Measurements from ENCODE around the gene PTPRT.
"Not testable (repeated sequence)": the region's sequence is repeated elsewhere in the genome, so short reads cannot be mapped to it uniquely, and the experiment has no call there.

Gene PTPRT

GRCh38 chr20:42900764-42901163 is 288.9 kb downstream of the PTPRT start:
- not testable (repeated sequence) for DNase-seq

DNA sequence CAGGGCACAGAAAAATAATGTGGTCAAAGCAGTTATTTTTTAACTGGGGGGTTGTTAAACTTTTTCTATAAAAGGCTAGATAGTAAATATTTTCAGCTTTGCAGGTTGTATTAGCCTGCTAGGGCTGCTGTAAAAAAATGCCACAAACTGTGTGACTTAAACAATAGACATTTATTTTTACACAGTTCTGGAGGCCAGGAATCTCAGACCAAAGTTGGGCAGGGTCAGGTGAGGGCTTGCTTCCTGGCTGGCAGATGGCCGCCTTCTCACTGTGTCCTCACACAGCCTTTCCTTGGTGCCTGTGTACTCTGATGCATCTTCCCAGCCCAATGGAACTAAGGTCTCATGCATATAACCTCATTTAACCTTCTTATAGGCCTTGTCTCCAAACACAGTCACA is 294.7 kb downstream of the PTPRT start:
- no peak for DNase-seq

DNA sequence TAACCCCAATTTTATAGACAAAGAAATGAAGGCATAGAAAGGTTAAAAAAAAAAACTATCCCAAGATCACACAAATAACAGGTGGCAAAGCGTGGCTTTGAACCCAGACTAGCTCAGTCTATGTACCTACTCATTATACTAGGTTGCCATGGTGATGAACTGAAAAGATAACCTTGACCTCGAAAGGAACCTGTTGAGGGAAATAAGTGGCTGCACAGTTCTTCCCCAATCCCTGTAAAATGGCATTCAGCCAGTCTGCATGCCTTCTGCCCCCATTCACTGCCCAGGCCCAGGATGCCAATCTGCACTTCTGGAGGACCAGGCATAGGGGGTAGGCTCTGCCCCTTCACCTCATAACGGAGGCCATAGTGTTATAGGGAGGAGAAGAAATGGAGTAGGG is 295.2 kb downstream of the PTPRT start:
- no peak for DNase-seq

GRCh38 chr20:42889517-42889916 is 300.2 kb downstream of the PTPRT start:
- DNase-seq = no peak

GRCh38 chr20:42887281-42887680 is 302.4 kb downstream of the PTPRT start:
- no peak for DNase-seq

DNA sequence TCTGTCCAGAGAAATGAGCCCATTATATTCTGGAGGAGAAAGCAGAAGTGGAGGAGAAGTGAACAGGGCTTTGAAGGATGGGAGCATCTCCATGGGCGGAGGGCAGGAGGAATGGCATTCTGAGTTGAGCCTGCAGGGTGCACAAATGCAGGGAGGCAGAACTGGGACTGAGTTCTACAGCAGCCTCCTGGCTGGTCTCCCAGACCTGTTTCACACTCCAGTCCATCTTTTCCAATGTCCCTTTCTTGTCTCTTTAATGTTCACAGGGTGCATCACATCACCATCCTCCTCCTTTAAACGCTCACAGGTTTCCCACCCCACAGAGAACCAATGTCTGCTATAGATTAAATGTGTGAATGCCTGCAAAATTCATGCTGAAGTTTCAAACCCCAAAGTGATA is 302.9 kb downstream of the PTPRT start:
- no peak for DNase-seq

- no peak for DNase-seq
Observed at GRCh38 chr20:42886046-42886445, 303.7 kb downstream of the PTPRT start.

GRCh38 chr20:42875581-42875980 is 314.1 kb downstream of the PTPRT start:
- DNase-seq = no peak

DNA sequence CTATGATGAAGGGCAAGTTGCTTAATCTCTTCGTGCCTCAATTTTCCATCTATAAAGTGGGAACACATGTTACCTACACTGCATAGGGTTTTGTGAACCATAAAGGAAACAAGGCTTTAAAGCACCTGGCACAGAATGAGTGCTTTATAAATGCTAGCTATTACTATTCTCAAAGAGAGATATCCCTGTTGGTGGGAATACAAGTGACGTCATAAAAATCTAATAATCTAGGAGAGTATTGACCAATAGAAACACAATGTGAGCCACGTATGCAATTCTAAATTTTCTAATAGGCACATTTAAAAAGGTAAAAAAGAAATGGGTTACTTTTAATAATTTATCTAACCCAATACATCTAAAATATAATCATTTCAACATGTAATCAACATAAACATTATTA is 316.4 kb downstream of the PTPRT start:
- no peak for DNase-seq

GRCh38 chr20:42864116-42864515 is 325.6 kb downstream of the PTPRT start:
- no peak for DNase-seq

GRCh38 chr20:42862446-42862845 is 327.3 kb downstream of the PTPRT start:
- DNase-seq = no peak

DNA sequence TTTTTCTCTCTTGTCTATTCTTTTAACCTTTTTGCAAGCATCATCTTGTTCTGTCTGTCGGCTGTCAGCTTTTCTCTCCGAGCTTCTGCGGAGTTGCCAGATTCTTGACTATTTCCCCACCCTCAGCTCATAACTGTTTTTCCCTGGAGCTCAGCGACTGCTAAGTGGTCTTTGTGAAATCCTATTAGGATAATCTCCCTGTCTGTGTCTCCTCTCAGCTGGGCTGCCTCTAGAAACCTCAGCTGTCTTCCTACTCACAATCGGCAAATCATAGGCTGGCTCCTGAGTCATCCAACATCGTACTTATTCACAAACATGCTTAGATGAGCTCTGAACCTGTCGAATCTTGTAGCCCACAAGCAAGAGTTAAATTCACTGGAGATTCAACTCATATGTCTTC is 332.3 kb downstream of the PTPRT start:
- no peak for DNase-seq

DNA sequence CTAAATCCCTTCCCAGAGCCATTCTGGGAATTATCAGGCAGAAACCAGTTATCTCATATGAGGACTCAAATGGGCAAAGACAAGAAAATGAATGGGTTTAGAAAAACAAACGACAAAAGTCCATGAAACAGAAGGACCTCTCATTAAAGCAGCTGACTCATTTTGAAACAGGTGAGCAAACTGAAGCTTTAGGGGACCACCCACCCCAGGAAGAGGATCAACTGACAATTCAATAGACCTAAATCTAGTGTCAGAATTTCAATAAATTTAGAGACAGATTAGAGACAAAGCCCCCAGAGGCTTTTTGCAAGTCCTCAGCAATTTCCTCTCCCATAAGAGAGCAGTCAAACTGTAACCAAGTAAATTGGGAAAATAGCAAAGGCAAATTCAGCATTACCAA is 333.8 kb downstream of the PTPRT start:
- no peak for DNase-seq

DNA sequence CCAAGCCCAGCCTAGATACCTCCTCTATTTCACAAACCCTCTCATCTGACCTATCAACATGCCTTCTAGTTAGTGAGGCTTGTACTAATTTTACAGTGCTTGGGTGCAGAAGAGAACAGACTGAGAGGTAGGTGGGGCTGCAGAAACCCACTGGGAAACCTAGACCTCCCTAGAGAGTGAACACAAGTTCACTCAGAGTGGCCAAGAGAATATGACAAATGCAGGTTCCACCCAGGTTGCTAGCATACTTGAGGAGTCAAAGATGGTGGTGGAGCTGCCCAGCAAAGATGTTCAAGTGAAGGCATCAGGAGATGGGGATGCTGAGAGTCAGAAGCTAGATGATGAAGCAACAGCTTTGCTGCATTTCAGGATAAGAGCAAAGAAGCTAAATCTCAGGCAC is 337.0 kb downstream of the PTPRT start:
- DNase-seq = no peak

- DNase-seq = no peak
Observed at GRCh38 chr20:42846784-42847490, 342.8 kb downstream of the PTPRT start.

GRCh38 chr20:42844751-42845150 is 345.0 kb downstream of the PTPRT start:
- no peak for DNase-seq

GRCh38 chr20:42837456-42837855 is 352.2 kb downstream of the PTPRT start:
- no peak for DNase-seq

GRCh38 chr20:42836339-42836738 is 353.4 kb downstream of the PTPRT start:
- DNase-seq = no peak

DNA sequence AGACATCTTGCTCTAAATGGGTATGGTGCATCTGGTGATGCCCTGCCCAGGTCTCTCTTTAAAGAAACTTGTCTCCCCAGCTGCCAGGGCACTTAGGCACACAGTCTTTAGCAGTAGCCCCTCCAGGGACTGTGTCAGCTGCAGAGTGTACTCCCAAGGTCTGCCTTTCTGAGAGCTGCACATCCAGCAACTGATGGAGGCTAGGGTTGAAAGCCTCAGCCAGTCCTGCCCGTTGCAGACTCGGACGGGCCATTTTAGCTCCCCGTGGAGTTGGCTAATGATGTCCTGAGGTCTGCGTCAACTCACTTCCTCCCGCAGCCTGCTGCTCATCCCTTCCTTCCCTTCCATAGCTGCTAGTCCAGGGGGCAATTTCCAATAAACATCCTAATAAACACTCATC is 381.8 kb downstream of the PTPRT start:
- no peak for DNase-seq

DNA sequence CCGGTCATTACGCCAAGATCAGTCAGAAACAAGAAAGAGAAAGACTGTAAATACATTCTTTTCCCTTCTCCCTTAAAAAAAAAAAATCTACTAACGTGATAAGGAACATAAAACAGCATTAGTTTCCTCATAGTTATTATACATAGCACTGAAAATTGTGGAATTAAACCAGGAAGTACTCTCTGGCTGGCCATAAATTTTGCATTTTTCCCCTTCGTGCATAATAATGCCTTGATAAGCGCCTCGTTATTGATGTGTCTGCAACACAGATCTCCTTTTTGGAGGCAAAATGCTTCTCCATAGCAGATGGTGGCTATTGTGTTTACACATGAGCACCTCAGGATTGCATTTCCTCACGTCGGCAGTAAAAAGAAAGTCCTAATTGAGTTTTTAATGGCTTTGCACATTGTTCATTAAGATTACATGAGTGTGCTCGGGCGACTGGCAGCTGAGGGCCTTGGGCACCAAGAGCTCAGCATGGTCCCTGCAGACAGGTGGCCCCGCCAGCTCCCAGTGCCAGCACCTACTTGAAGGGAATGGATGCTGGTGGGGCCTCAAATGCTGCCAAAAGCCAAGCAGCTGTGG is 394.5 kb downstream of the PTPRT start:
- DNase-seq = no peak

- DNase-seq = no peak
Observed at GRCh38 chr20:42792052-42792451, 397.7 kb downstream of the PTPRT start.

DNA sequence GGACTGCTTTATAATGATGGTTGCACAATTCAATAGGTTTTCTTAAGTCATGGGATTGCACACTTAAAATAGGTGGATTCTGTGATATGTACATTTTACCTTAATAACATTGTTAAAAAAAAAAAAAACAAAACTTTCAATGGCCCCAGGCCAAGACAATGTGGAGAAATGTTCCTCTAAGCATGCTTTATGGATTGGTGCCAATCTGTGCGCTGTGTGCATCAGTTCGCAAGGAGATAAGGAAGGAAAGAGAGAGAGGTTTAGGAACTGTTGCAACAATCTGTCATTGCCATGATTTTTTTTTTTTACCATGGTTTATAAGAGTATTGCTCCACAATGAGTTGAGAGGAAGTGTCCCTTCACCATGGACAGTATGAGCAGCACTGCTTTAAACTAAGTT is 399.6 kb downstream of the PTPRT start:
- no peak for DNase-seq

DNA sequence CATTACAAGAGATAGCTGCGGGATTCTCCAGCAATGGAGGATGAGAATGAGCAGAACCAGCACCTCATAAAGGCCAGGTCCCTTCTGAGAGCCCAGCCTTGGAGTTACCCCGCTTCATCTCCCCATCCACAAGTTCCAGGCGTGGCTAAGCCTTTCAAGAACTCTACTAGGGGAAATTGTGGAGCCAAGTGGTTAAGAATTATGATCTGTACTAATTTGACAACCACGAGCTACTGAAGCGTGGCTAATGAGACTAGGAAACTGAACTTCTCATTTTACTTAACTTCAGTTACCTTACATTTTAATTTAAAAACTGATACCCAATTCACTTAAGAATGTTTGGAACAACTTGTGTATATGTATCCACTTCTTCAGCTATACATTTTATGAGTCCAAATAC is 401.0 kb downstream of the PTPRT start:
- DNase-seq = no peak

- no peak for DNase-seq
Observed at GRCh38 chr20:42785041-42785440, 404.7 kb downstream of the PTPRT start.

DNA sequence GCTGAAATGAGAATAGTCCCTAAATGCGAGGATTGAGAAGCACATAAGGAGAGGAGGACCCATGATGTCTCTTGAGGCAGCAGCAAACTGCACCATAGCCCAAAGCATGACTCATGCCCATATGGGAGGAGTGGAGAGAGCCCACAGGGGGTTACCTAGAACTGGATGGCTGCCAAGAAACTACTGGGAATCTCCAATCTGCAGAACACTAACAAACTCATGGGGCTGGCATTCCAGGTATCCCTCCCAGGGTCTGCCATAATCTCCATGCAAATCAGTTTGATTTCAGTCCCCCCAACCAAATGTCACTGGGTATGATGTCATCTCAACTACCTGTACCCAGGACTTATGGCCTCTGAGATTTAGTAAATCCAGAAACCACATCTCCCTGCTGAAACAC is 410.5 kb downstream of the PTPRT start:
- no peak for DNase-seq

Measured in stimulated activated CD4-positive, alpha-beta T cell treated with anti-CD3 and anti-CD28 coated beads, Interleukin-15, amount 100 ng/mL, for 24 hours (primary cell).